Measurements from ENCODE around the gene PKIB. TPM values are rescaled to one million over a fixed set of nuclear protein-coding genes. Genes with fewer than 3 reads are reported as not detected.
"Not testable (repeated sequence)": the region's sequence is repeated elsewhere in the genome, so short reads cannot be mapped to it uniquely, and the experiment has no call there.

The PKIB gene
- total RNA-seq, 2 donors from 2014 or later = 2.6 to 12.8 TPM

DNA sequence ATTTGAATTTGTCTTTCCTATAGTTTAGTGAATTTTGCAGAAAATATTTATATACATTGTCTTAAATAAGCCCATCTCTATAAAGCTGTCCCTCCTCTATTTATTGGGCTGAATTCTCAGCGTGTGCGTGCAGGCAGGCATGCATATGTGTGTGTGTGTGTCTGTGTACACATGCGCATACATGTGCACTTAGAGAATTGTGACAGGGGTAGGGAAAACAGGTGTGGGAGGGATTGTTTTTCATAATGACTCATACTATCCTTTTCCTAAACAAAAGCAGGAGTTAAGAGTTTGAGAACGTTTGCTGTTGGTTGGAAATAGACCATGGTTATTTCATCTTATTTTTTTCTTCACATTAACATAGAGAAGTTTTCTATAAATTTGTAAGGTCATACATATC lies 126.0 kb downstream of the PKIB start:
- Histone ChIP-seq H3K27me3 (replicated peaks; ENCODE audit: insufficient read depth) (no peaks in the 10 kb centered on the region), H3K4me1 (replicated peaks) (no peaks in the 10 kb centered on the region), H3K9me3 (no peaks in the 10 kb centered on the region), H3K27ac (no peak overlapping the region), H3K36me3 (no peaks in the 10 kb centered on the region), H3K4me3 (no peak overlapping the region)
- no peak for DNase-seq (ENCODE audit: low spot score)
- TF ChIP-seq POLR2AphosphoS5 (IDR thresholded peaks at IDR 0.05) = no peak
- no peak for TF ChIP-seq POLR2A (IDR thresholded peaks at IDR 0.05)
- TF ChIP-seq, protein P1, sequence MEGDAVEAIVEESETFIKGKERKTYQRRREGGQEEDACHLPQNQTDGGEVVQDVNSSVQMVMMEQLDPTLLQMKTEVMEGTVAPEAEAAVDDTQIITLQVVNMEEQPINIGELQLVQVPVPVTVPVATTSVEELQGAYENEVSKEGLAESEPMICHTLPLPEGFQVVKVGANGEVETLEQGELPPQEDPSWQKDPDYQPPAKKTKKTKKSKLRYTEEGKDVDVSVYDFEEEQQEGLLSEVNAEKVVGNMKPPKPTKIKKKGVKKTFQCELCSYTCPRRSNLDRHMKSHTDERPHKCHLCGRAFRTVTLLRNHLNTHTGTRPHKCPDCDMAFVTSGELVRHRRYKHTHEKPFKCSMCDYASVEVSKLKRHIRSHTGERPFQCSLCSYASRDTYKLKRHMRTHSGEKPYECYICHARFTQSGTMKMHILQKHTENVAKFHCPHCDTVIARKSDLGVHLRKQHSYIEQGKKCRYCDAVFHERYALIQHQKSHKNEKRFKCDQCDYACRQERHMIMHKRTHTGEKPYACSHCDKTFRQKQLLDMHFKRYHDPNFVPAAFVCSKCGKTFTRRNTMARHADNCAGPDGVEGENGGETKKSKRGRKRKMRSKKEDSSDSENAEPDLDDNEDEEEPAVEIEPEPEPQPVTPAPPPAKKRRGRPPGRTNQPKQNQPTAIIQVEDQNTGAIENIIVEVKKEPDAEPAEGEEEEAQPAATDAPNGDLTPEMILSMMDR (IDR thresholded peaks at IDR 0.05) = no peak
- intact Hi-C loops (cut with DNase I) = no loop called here
- WGBS = 59% methylated on average over 4 of the region's 4 CpGs

DNA sequence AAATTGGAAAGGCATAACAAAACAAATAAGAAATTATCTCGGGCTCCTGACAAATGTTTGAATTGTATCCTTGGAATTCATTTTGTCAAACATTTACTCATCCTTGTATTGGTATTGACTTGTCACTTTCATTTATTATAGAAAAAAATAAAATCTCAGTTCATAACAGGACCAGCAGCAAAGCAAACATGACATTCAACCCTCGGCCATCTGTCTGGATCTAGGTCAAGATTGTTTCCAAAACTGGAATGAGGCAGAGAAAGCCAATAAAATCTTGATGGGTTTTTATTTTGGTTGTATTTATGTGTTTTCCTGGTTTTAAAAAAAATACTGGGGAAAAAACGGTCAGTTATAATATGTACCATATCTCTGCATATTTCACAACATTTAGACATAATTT lies 126.4 kb downstream of the PKIB start:
- Histone ChIP-seq H3K4me1 (replicated peaks) (no peaks in the 10 kb centered on the region), H3K36me3 (no peaks in the 10 kb centered on the region), H3K27me3 (replicated peaks; ENCODE audit: insufficient read depth) (no peaks in the 10 kb centered on the region), H3K4me3 (no peak overlapping the region), H3K27ac (no peak overlapping the region), H3K9me3 (no peaks in the 10 kb centered on the region)
- no peak for DNase-seq (ENCODE audit: low spot score)
- TF ChIP-seq, protein P1 (IDR thresholded peaks at IDR 0.05) = no peak
- TF ChIP-seq POLR2AphosphoS5 (IDR thresholded peaks at IDR 0.05) (no peak), POLR2A (IDR thresholded peaks at IDR 0.05) (no peak)
- intact Hi-C loops (cut with DNase I) = no loop called here
- 44% methylated on average over 3 of the region's 3 CpGs for WGBS

DNA sequence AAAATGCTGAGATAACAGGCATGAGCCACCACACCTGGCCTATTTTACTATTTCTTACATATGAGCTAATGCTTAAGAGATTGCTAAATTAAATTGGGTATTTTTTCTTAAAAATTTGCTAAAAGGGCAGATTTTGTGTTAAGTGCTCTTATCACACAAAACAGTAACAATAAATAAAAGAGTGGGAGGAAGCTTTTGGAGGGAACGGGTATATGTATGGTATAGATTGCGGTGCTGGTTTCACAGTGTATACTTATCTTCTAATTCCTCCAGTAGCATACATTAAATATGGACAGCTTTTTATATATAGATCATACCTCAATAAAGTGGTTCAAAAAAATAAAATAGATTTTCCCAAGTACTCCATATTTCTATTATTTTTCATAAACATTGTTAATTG lies 129.9 kb downstream of the PKIB start:
- no peaks in the 10 kb centered on the region for H3K36me3 ChIP-seq
- WGBS = 93% methylated on average over 2 of the region's 2 CpGs
- no peaks in the 10 kb centered on the region for H3K27me3 ChIP-seq (replicated peaks; ENCODE audit: insufficient read depth)
- H3K27ac ChIP-seq = no peak overlapping the region
- intact Hi-C loops (cut with DNase I) = no loop called here
- no peak for DNase-seq (ENCODE audit: low spot score)
- H3K4me3 ChIP-seq = no peak overlapping the region
- no peak for TF ChIP-seq POLR2A (IDR thresholded peaks at IDR 0.05)
- TF ChIP-seq, protein P1 (IDR thresholded peaks at IDR 0.05) = no peak
- H3K4me1 ChIP-seq (replicated peaks) = no peaks in the 10 kb centered on the region
- no peaks in the 10 kb centered on the region for H3K9me3 ChIP-seq

DNA sequence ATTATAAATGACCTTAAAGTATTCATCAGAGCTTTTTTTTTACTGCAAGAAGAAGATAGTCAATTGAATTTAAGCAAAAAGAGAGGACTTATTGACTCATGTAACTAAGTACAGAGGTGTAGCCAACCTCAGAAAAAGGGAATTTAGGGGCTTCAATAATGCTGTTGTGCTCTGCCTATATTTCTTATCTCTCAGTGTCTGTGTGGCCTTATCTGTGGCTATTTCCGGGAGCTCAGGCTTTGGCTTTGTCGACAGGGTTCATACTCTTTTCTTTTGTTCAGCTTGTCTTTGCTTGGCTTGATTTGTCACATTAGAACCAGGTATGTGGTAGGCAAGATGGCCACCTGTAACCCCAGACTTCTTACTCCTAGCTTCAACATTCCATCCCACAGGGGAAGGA lies 130.7 kb downstream of the PKIB start:
- Histone ChIP-seq H3K27ac (no peak overlapping the region), H3K4me1 (replicated peaks) (no peaks in the 10 kb centered on the region), H3K9me3 (no peaks in the 10 kb centered on the region), H3K4me3 (no peak overlapping the region), H3K36me3 (no peaks in the 10 kb centered on the region), H3K27me3 (replicated peaks; ENCODE audit: insufficient read depth) (no peaks in the 10 kb centered on the region)
- TF ChIP-seq, protein P1 (IDR thresholded peaks at IDR 0.05) = no peak
- TF ChIP-seq POLR2A (IDR thresholded peaks at IDR 0.05) (no peak), POLR2AphosphoS5 (IDR thresholded peaks at IDR 0.05) (no peak)
- WGBS = 86% methylated on average over 2 of the region's 2 CpGs
- no peak for DNase-seq (ENCODE audit: low spot score)
- intact Hi-C loops (cut with DNase I) = no loop called here

DNA sequence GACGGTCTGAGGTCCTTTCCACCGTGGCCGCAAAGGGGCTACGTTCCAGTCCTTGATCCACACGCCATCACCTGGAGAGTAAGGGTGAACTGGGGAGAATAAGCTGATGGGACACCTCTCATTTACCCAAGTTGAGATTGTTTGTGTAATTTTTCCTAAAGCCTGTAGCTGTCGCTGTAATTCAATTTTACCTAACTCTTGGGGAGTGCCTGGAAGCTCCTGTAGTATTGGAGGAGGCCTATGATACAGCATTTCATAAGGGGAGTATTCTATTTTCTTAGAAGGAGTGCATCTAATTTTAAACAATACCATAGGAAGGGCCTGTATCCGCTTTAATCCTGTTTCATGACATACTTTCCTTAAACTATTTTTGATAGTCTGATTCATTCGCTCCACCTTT lies 134.0 kb downstream of the PKIB start:
- intact Hi-C loops (cut with DNase I); H3K27ac ChIP-seq; H3K9me3 ChIP-seq; H3K4me1 ChIP-seq (replicated peaks); H3K4me3 ChIP-seq; H3K27me3 ChIP-seq (replicated peaks; ENCODE audit: insufficient read depth); H3K36me3 ChIP-seq; DNase-seq (ENCODE audit: low spot score): not testable (repeated sequence)
- TF ChIP-seq, protein P1 (IDR thresholded peaks at IDR 0.05) = peak in 1 of 4 experiments; percentile 14
- 47% methylated on average over 8 of the region's 8 CpGs for WGBS

DNA sequence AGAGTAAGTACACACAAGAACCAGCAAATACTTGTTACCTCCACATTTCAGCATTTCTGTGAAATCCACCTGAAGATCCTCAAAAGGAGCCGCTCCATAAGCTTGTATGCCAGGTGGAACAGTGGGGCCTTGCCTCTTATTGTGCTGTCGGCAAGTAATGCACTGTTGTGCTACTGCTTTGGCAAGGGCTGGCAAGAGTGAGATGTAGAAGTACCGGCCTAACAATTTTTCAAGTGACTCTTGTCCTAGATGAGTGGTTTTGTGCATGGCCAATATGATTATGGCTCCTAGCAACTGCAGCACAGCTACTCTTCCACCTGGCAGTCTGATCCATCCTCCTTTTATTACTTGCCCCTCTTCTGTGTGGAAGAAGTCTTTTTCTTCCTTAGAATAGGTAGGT lies 134.7 kb downstream of the PKIB start:
- H3K36me3 ChIP-seq; H3K27me3 ChIP-seq (replicated peaks; ENCODE audit: insufficient read depth); H3K9me3 ChIP-seq; H3K4me3 ChIP-seq; H3K4me1 ChIP-seq (replicated peaks); intact Hi-C loops (cut with DNase I); DNase-seq (ENCODE audit: low spot score); H3K27ac ChIP-seq: not testable (repeated sequence)
- WGBS = 93% methylated on average over 3 of the region's 3 CpGs
